Measurements from ENCODE around the gene ARFRP1. TPM values are rescaled to one million over a fixed set of nuclear protein-coding genes. Genes with fewer than 3 reads are reported as not detected.

The ARFRP1 gene
- total RNA-seq, 1 donor from 2014 or later = 66.0 TPM

GRCh38 chr20:63749597-63750508, 42.1 kb upstream of the ARFRP1 start:
- ATAC-seq (ENCODE audit: low read depth) (no peak), DNase-seq (no peak)
- CTCF ChIA-PET = interaction anchor here (0.5 kb wide), 1 partner anchor 55 kb away, joined by 5 read pairs; no protein-coding TSS in a partner anchor
- Mint-ChIP-seq H3K4me1 (no peaks in the 10 kb centered on the region), H3K9me3 (no peaks in the 10 kb centered on the region), H3K36me3 (ENCODE audit: low read depth) (no peaks in the 10 kb centered on the region), H3K27me3 (no peaks in the 10 kb centered on the region), H3K4me3 (no peak overlapping the region), H3K27ac (no peak overlapping the region)
- no peak for TF ChIP-seq CTCF (IDR thresholded peaks at IDR 0.05)
- POLR2A ChIA-PET = no interaction called here
- intact Hi-C loops (cut with micrococcal nuclease) = no loop called here

- Mint-ChIP-seq H3K4me1 (no peaks in the 10 kb centered on the region), H3K9me3 (no peaks in the 10 kb centered on the region), H3K27me3 (no peaks in the 10 kb centered on the region), H3K36me3 (ENCODE audit: low read depth) (no peaks in the 10 kb centered on the region), H3K4me3 (no peak overlapping the region), H3K27ac (no peak overlapping the region)
- POLR2A ChIA-PET = no interaction called here
- DNase-seq (no peak), ATAC-seq (ENCODE audit: low read depth) (no peak)
- intact Hi-C loops (cut with micrococcal nuclease) = no loop called here
- TF ChIP-seq CTCF (IDR thresholded peaks at IDR 0.05) = no peak
- CTCF ChIA-PET = no interaction called here
Observed at GRCh38 chr20:63748934-63749270, 41.1 kb upstream of the ARFRP1 start.

GRCh38 chr20:63748070-63748933, 40.5 kb upstream of the ARFRP1 start:
- Mint-ChIP-seq H3K4me1 (no peaks in the 10 kb centered on the region), H3K27me3 (no peaks in the 10 kb centered on the region), H3K27ac (no peak overlapping the region), H3K9me3 (no peaks in the 10 kb centered on the region), H3K4me3 (no peak overlapping the region), H3K36me3 (ENCODE audit: low read depth) (peaks cover 1% of the 10 kb centered on the region)
- intact Hi-C loops (cut with micrococcal nuclease) = no loop called here
- ChIA-PET CTCF (no interaction called here), POLR2A (no interaction called here)
- no peak for TF ChIP-seq CTCF (IDR thresholded peaks at IDR 0.05)
- ATAC-seq (ENCODE audit: low read depth) = no peak
- no peak for DNase-seq

- no peak for ATAC-seq (ENCODE audit: low read depth)
- no peaks in the 10 kb centered on the region for H3K27me3 Mint-ChIP-seq
- intact Hi-C loops (cut with micrococcal nuclease) = no loop called here
- H3K27ac Mint-ChIP-seq = no peak overlapping the region
- no peak overlapping the region for H3K4me3 Mint-ChIP-seq
- peaks cover 1% of the 10 kb centered on the region for H3K36me3 Mint-ChIP-seq (ENCODE audit: low read depth)
- POLR2A ChIA-PET = no interaction called here
- no peak for DNase-seq
- no peaks in the 10 kb centered on the region for H3K4me1 Mint-ChIP-seq
- CTCF ChIA-PET = no interaction called here
- TF ChIP-seq CTCF (IDR thresholded peaks at IDR 0.05) = no peak
- H3K9me3 Mint-ChIP-seq = no peaks in the 10 kb centered on the region
Observed at GRCh38 chr20:63747622-63748069, 39.9 kb upstream of the ARFRP1 start.

- ChIA-PET POLR2A (no interaction called here), CTCF (no interaction called here)
- H3K27ac Mint-ChIP-seq = no peak overlapping the region
- H3K9me3 Mint-ChIP-seq = no peaks in the 10 kb centered on the region
- H3K27me3 Mint-ChIP-seq = no peaks in the 10 kb centered on the region
- intact Hi-C loops (cut with micrococcal nuclease) = no loop called here
- H3K4me1 Mint-ChIP-seq = no peaks in the 10 kb centered on the region
- H3K36me3 Mint-ChIP-seq (ENCODE audit: low read depth) = peaks cover 1% of the 10 kb centered on the region
- no peak for ATAC-seq (ENCODE audit: low read depth)
- no peak for TF ChIP-seq CTCF (IDR thresholded peaks at IDR 0.05)
- no peak overlapping the region for H3K4me3 Mint-ChIP-seq
- DNase-seq = no peak
Observed at GRCh38 chr20:63746751-63747315, 39.1 kb upstream of the ARFRP1 start.
